Gastroesophageal sphincter (tissue), 3 donors: Measurements from ENCODE around the gene MDGA2.

Experiments used
- CTCF ChIP-seq, 4 experiments: fragments of 200-600 bp in 2 of 4; fragments of 450-650 bp in 2 of 4; sonication (generic) in 1 of 4; IDR thresholded peaks; one replicate each; pipeline ENCODE4 v1.5.1; 2017 to 2019; ENCODE audit warnings: antibody characterized with exemption in 4 of 4, mild to moderate bottlenecking in 2 of 4, moderate library complexity in 2 of 4
- EP300 ChIP-seq: sonication (generic); formaldehyde crosslinking; IDR thresholded peaks from one replicate; pipeline ENCODE4 v1.6.1; 2017; ENCODE audit warnings: antibody characterized with exemption, mild to moderate bottlenecking

GRCh38 chr14:47200740-47201139 is 474.7 kb downstream of the MDGA2 start:
- TF ChIP-seq CTCF (IDR thresholded peaks at IDR 0.05) (no peak), EP300 (no peak)
